NCI-H1092 (cell line): ENCODE results near the gene ERVH48-1.
"Not testable (repeated sequence)": the region's sequence is repeated elsewhere in the genome, so short reads cannot be mapped to it uniquely, and the experiment has no call there.

Experiments used
- DNase-seq: peaks from one replicate; lab custom pipeline; 2025; lab: John Stamatoyannopoulos, UW

Gene ERVH48-1

DNA sequence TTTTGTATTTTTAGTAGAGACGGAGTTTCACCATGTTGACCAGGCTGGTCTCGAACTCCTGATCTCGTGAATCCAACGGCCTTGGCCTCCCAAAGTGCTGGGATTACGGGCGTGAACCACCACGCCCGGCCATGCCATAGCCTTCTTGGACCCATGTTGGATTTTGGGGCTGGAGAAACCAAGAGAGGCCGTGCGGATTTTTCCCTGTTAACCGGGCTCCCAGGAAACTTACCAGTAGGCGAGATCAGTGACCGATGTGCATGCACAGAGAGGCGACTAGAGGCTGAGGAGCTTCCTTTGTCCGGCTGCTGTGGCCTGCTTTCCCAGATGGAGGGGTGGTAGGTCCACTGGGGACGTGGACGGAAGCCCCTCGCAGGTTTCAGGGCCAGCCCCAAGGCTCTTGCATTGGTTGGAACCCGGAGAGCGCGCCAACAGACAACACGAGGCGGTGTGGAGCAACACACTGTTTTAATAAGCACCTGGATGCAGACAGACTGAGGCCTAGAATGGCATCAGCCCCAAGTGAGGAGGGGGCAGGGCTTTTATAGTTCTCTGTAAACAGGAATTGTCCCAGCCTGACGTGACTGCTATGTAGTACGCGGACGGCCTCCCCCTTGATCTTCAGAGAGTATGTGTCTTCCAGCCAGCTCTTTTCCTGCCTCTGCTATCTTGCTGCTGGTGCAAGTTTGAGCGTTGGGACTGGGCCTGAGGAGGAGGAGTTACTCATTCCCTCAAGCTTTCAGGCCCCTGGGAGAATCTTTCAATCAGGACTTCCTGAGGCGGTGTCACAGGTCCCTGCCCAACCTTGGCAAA, at the start of gene ERVH48-1:
ERVH48-1 (minus strand) TSS at position 517 of the 813 bp plus-strand sequence. CDS start 6,624 bp downstream, outside the sequence.
- no peak for DNase-seq

DNA sequence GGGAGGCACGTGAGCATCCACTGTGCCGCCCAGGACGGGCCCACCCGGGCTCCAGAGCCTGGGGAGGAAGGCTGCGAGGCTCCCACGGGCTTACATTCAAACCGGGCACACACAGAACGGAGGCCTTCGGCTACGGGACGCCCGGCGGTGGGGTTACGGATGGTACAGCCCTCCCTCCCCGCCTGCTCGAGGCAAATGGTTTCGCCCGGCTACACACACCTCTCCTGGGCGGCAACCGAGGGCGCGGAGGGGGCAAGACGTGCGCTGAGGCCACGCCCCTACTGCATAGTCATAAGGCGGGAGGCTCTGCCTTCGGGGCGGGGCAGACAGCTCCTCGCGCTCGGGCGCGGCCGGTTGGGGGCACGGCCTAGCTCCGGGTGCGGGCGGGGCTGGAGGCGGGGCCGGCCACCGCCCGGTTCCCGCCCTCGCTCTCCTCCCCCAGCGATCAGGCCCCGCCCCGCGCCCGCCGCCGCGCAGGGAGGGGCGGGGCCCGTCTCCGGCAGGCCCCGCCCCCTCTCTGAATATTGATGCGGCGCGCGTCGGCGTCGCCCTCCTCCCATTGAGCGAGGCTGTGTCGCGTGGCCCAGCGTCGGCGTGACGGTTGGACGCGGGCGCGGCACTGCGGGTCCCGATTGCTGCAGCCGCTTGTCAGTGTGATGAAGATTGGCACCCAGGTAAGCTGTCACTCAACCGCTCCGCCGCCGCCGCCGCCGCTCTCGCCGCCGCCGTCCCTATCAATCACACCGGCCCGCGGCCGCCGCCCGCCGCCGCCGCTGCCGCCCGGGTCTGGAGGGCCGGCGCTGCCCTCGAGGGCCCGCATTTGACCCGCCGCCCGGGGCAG, 48.8 kb upstream of the ERVH48-1 start, which contains the start of gene PKNOX1:
PKNOX1 (plus strand) TSS at position 572 of the 841 bp plus-strand sequence. CDS start 29,820 bp downstream, outside the sequence.
- peak; percentile 99 for DNase-seq

DNA sequence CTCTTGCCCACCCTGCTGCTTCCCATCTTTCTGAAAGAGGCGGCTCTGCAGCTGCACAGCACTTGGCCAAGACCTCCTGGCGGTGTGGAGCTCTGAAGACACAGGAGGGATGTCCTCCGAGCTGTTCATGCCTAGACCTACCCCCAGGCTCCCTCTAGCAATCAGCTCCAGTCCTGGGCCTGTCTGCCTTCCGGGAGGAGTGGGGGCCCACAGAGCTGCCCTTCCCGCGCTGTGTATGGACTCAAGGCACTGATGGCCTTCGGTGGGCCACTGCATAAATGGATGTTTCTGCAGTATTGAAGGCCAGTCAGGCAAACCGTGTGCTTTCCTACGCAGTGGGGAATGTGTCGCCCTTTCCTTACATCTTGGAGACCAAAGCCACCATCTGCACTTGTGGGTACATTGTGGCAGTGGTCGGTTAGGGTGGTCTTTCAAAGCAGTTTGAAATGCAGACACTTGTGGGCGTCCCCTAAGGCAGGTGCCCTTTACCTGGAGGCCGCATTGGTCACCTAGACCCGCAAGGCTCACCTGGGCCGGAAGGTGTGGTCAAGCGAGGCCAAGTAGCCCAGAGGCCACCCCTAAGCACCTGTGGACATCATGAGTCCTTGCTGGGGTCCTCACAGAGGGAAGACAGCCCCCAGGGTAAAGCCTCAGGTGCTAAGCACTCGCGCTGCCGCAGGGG, 48.0 kb upstream of the ERVH48-1 start:
- no peak for DNase-seq

DNA sequence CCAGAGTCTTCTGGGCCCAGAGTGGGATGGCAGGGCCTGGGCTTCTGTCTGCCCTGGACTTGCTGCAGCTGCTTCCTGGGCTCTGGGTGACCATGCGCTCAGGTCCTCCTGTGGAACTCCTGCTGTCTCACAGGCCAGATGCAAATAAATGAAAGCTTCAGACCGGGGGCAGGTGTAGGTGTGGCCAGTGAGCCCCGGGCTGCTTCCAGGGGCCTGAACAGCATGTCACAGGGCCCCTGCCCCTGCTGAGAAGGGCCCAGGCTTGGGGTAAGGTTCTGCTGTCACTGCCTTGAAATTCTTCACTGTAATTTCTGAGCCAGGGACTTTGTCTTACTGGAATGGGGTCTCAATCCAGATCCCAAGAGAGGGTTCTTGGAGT, 46.5 kb upstream of the ERVH48-1 start:
- no peak for DNase-seq

DNA sequence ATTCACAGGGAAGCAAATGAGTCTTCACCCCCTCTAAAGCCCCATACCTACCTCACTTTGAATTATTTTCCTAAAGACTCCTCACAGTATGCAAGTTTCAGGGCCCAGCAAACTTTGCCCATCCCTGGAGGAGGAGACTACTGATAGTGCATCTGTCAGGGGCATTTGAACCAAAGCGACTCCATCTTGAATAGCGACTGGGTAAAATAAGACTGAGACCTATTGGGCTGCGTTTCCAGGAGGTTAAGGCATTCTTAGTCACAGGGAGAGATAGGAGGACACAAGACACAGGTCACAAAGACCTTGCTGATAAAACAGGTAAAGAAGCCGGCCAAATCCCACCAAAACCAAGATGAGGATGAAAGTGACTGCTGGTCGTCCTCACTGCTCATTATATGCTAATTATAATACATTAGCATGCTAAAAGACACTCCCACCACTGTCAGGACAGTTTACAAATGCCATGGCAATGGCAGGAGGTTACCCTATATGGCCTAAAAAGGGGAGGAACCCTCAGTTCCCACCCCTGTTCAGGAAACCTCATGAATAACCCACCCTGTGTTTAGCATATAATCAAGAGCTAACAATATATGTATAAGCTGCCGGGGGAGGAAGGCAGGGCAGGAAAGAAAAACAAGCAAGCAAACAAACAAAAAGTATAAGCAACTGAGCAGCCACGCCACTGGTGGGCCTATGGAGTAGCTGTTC, 45.7 kb upstream of the ERVH48-1 start:
- no peak for DNase-seq

DNA sequence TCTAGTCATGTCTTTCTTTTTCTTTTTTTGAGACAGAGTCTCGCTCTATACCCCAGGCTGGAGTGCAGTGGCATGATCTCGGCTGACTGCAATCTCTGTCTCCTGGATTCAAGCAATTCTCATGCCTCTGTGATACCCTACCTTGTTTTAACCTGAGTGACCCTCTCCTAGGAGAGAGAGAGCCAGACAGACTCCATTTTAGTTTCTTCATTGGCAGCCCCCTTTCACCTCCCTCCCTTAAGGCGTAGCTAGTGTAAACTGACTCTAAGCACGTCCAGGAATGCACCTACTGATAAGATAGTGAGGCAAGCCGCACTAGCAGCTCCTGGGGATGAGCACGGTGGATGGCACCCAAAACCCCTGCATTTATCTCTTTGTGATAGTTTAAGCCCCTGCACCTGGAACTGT, 43.8 kb upstream of the ERVH48-1 start:
- DNase-seq, result no peak

DNA sequence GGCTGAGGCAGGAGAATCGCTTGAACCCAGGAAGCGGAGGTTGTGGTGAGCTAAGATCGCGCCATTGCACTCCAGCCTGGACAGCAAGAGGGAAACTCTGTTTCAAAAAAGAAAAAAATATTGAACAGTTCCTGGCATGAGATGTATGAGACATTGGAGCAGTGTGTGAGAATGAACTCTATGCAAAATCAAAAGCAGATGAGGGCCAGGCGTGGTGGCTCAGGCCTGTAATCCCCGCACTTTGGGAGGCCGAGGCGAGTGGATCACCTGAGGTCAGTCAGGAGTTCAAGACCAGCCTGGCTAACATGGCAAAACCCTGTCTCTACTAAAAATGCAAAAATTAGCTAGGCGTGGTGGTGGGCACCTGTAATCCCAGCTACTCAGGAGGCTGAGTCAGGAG, 42.2 kb upstream of the ERVH48-1 start:
- DNase-seq, result not testable (repeated sequence)

DNA sequence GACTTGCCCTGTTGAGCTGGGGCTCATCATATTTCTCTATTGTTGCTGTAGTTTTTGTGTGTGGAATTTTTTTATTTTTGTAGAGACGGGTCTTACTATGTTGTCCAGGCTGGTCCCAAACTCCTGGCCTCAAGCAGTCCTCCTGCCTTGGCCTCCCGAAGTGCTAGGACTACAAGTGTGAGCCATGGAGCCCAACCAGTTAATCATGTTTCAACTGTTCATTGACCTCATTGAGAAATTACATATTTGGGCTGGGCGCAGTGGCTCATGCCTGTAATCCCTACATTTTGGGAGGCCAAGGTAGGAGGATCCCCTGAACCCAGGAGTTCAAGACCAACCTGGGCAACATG, 39.8 kb upstream of the ERVH48-1 start:
- no peak for DNase-seq

DNA sequence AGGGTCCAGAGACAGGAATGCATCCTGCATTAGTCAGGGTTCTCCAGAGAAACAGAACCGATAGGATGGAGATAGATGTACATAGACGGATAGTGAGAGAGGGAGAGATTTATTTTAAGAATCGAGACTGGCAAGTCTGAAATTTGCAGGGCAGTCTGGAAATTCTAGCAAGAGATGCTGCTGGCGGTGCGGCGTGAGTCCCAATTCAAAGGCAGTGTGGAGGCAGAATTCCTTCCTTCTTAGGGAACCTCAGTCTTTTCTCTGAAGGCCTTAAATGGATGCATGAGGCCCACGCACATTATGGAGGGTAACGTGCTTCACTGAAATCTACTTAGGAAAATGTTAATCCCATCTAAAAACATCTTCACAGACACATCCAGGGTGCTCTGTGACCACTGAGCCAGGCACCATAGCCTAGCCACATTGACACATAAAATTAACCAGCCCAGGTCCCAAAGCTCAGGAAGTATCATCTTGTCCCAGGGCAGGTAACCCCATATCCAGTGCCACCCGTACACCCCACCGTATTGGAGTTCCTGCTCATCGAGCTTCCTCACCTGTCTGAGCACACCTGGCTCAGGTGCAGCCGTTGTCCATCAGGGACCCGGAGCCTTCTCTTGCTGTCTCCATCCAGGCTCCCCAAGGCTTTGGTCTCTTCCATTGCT, 39.2 kb upstream of the ERVH48-1 start:
- no peak for DNase-seq

DNA sequence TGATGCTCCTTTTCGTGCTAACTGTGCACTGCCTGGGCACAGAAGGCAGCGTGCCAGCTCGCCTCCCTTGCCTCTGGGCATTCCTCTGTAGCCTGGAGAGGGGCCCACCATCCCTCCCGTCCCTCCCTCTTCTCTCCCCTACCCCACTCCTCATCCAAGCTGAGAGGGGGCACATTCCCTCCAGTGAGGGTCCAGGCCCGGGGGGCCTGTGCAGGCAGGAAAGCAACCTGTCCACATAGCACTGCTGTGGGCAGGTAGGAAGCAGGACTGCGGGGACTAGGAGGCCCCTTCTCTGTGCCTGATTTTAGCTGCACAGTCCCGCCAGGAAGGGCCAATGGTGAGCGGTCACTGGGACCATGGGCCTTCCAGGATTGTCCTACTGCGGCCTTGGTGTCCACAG, 38.7 kb upstream of the ERVH48-1 start:
- no peak for DNase-seq

DNA sequence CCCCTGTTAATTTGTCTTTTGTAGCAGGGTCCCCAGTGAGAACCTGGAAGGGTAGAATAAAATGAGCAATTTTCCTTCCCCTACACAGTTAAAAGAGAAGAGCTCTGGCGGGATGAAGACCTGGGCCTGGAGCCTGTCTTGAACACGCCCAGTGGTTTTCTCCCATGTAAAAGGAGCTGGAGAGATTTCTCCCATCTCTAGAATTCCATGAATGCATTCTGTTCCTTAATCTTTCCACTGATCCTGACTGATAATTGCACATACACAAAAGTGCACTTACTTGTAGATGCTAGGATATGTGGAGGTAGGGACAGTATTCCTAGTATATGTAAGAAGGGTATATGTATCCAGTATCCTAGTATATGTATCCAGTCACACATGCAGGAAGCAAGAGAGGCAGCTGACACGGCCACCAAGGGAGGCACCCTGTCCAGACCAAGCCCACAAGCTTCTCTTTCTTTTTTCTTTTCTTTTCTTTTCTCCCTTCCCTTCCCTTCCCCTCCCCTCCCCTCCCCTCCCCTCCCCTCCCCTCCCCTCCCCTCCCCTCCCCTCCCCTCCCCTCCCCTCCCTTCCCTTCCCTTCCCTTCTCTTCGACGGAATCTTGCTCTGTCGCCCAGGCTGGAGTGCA, 37.1 kb upstream of the ERVH48-1 start:
- no peak for DNase-seq

DNA sequence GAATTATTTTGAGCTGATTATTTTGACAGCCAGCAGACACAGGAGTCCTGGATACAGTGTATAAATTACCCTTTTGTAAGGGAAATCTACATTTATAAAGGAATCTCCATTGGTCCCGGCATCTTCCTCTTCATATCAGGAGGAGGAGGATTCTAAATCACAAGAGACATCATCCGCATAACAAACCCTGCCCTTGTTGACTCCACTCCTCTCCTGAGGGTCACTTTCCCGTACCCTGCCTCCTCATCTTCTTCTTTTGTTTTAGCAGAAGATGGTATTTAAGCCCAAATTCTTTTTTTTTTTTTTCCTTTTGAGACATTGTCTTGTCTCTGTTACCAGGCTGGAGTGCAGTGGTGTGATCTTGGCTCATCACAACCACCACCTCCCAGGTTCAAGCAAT, 34.3 kb upstream of the ERVH48-1 start:
- DNase-seq, result no peak

DNA sequence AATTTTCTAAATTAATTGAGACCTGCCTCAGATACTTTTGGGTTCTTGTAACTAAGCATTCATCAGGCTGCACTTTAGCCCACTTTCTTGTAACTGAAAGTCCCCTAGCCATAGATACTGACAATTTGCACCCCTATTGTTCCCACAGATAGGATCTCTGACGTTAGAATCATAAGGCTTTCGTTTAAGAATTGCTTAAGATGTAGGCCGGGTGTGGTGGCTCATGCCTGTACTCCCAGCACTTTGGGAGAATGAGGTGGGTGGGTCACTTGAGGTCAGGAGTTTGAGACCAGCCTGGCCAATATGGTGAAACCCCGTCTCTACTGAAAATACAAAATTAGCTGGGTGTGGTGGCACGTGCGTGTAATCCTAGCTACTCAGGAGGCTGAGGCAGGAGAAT, 32.7 kb upstream of the ERVH48-1 start:
- DNase-seq, result not testable (repeated sequence)

DNA sequence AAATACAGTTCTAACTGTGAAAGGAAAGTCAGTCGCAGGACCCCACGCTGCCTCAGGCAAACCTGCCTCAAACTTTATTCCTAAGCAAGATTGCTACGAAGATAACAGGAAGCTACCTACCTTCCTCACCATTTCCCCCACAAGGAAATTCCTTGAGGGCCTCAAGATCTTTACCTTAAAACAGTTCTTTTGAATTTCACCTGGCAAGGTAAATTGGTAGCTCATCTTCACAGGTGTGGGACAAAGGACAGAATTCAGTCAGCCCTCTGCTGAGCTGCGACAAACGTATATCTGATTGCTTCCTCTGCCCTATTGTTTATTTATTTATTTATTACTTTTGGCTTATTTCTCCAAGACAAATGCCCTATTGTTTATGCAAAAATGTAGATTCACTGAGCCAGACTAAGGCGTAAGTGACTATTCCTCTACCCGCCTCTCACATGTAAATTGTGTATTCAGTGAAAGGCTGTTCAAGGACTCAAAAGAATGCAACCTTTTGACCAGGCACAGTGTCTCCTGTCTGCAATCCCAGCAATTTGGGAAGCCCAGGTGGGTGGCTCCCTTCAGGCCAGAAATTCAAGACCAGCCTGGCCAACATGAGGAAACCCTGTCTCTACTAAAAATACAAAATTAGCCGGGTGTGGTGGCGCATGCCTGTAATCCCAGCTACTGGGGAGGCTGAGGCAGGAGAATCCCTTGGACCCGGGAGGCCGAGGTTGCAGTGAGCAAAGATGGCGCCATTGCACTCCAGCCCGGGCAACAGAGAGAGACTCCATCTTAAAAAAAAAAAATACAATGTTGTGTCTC, 31.6 kb upstream of the ERVH48-1 start:
- DNase-seq, result no peak

DNA sequence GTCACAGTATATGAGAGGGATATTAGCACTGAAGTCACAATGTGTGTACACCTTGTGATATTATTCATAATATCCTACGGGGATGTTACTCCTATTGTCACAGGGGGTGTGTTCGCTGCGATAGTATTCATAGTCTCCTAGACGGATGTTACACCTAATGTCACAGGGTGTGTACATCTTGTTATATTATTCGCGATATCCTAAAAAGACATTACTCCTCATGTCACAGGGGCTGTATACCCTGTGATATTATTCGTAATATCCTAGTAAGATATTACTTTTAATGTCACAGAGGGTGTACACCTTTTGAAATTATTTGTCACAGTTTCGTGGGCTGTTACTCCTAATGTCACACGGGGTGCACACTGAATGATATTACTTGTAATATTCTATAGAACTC, 25.8 kb upstream of the ERVH48-1 start:
- not testable (repeated sequence) for DNase-seq

DNA sequence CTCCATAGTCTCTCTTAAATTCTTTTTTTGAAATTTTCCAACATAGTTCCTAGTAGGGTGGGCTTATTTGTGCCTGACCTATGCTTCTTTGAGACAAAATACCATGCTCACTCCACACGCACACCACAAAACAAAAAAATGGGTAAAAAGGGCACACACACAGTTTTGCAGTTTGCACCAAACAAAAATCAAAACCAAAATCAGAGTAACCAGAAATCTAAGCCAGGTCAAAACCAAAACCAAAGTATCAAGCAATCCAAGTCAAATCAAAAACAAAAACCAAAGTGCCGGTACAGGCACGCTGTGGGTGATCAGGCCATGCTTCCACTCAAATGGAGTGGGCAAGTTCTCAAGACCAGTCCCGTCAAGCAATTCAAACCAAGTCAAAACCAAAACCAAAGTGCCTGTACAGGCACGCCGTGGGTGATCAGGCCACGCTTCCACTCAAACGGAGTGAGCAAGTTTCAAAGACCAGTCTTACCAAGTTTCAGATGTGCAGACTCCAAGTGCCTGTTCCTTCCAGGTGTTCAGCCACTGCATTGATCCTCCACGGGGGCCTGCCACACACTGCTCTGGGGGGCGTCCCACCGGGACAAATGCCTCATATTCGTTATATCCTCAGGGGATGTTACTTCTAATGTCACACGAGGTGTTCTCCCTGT, 23.8 kb upstream of the ERVH48-1 start:
- not testable (repeated sequence) for DNase-seq

DNA sequence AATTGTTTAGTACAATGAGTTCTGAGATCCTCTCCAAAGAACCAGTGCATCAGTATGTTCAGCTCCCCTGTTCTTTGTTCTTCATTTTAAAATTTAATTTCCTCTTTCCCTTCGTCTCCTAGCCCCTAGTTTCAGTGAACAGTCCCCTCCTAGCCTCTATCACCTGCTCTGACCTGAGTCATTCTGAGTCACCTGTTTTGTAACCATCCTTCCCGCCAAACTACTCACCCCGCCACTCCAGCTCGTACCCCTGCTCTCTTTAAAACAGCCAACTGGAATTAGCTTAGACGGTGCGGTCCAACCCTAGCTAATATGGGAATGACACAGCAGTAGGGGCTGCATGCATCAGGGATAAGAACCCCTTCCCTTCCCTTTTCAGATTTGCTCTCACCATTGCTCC, 16.8 kb upstream of the ERVH48-1 start:
- DNase-seq, result no peak

DNA sequence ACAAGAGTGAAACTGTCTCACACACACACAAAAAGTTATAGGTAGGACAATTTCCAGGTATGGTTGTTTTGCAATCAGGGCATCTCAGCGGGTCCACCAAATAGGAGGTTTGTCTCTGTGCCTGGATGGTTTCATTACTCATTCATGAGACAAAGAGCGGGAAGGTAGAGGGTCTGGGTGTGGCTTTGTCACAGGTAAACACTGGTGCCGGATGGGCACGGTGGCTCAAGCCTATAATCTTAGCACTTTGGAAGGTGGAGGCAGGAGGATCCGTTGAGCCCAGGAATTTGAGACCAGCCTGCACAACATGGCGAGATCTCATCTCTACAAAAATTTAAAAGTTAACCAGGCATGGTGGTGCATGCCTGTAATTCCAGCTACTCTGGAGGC, 16.3 kb upstream of the ERVH48-1 start:
- no peak for DNase-seq

DNA sequence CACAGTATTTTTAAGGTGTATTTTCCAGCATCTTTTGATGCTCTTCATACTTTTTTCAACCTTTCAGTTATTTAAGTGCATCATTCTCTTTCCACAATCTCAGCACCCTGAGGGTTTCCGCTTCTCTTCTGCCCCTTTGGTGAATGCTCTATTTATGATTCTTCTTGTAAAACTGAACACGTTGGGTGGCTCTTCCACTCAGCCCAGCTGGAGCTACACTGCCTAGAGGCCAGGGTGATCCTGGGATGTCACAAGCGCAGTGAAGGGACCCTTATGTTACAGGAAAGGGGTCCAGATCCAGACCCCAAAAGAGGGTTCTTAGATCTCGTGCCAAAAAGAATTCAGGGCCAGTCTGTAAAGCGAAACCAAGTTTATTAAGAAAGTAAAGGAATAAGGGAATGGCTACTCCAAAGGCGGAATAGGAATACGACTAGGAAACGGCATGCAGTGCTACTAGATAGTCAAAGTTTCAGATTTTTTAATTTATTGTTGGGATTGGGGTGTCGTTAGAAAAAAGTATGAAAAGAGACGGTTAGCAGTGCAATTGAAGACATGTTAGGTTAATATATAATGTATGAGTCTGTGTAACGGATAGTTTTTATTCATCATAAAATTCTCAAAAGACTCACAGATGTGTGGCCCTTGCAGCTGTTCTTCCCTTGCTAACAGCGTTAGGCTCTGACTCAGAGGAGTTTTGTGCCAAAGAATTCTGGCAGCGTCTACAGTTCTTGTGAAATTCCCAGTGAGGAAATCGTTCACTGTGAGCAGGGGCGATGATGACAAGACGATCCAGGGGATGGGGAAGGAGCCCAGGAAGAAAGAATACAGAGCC, 14.4 kb upstream of the ERVH48-1 start:
- DNase-seq, result no peak
